NCI-H146 (cell line): Measurements from ENCODE around the gene ARHGAP26.

Source experiments
- DNase-seq: peaks from one replicate; lab custom pipeline; 2025; lab: John Stamatoyannopoulos, UW

Gene ARHGAP26

DNA sequence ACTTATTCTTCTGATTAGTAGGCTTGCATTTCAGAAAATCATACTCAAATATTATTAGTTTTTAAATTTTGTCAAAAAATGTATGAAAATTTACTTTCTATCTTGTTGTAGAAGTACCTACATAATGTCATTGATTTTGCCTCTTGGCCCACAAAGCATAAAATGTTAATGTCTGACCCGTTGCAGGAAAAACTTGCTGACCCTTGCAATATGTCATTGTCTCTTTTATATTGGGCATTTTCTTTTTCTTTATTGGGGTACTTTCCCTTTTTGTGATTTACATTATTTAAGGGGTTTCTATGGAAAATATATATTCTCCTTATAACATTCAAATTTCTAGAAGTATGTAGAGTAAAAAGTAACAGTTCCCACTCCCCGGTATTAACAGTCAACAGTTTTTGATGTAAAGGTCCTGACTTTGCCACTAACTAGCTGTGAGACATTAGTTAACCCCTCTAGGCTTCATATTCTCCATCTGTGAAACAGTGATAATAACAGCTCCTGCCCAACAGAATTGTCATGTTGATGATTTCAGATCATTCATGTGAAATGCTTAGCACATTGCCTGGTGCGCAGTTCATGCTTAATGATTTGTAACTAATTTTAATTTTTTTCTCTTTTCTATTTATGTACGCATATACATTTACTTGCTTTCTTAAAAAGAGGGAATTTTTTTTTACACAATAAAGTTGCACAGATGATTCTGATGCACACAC lies 243.2 kb downstream of the ARHGAP26 start:
- DNase-seq, result no peak

DNA sequence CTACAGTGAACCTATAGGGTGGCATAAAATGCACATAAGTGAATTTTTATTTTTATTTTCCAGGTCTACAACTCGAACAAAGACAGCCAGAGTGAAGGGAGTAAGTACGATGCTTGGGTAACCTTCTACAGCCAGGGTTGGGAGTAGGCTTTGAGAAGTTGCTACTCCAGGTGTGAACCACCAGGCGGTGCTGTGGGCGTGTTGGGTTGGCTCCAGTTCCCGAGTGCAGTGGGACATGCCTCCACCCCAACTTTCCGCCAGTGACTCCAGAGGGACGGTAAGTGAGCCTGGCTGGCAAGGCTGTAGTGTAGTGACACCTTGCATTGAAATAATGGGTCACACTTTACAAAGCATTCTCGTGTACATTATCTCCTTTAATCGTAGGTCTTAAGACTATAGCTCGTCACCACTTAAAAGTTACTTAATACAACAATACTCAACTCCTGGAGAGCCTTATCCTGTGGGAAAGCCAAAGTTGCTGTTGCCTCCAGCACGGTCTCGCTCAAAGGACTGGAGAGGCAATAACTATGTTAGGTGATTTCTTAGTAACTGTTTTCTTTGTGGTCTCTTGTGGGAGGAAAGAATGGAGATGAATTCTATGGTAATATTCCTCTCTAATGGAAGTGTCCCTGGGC lies 244.0 kb downstream of the ARHGAP26 start:
- DNase-seq, result peak; percentile 6

DNA sequence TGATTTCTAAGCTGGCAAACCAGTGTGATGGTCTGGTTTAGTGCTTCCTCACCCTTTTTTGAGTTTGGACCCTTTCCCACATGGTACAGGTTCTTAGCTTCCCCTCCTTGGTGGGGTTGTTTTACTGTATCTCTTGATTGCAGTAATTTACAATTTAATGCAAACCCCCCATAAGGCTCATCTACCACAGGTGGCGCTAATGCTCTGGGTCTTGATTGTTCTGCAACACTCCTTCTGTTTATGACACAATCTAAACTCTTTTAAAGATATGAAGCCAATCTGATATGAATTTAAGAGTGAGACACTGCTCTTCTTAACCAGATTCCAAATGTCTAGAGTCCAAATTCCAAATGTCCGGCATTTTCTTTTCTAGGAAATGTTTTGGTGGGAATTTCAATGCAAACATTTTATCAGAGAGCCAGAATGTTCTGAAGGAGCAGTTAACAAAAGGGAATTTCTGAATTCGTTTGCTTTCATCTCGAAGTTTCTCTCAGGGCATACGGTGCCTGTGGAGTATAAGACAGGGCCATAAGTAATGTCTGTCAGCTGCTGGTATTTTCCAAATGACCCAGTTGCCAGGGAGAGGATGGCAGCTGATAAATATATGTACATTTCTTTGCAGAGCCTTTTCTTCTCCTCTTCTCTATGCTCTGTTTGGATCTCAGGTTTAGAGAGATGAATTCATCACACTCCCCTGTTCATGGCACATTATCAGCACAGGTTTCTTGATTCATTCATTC lies 246.8 kb downstream of the ARHGAP26 start:
- peak; percentile 24 for DNase-seq

DNA sequence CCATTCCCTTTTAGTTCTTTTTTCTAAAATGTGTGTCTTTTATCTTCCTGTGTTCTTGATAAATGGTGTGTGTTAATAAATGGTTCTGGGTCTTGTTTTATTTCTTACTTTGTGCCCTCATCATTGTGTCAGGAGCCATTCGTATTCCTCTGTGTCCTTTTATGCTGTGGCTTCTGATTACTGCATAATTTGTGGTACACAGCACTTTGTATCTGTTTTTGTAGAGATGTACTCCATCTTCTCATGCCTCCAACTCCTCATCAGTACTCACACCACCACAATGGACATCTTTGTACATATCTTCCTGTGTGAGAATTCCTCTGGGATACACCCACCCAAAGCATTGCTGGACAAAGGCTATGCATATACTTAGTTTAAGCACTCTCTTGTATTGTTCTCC lies 247.4 kb downstream of the ARHGAP26 start:
- no peak for DNase-seq

DNA sequence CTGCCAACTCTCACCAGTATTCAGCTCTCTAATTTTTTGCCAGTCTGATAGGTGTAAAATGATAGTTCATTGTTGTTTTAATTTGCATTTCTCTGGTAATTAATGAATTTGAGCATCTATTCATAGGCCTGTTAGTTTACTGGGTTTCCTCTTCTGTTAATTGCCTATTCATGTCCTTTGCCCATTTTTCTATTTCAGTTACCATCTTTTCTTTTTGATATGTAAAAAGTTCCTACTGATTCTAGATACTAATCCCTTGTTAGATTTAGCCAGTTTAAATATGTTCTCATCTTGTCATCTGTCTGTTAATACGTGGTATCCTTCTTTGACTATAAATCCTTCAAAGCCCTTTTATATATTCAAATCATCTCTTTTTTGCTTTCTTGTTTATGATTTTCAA lies 247.8 kb downstream of the ARHGAP26 start:
- DNase-seq, result no peak

DNA sequence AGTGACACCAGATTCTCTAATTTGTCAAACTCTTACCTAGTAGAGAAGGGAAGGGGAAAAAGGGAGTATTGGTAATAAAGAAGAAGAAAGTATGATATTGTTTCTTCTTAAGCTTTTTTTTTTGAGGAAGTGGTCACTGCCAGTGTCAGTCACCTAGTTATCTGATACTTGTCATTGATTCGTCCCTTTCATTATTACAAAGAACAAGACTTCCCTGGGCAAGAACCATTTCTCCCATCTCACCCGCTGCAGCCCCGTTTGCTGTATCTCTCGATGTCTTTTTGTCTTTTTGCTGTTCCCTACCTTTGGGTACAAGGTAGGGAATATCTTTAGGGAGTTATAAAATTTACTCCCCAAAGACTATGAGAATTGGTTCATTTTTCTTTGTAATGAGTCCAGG lies 249.0 kb downstream of the ARHGAP26 start:
- no peak for DNase-seq

DNA sequence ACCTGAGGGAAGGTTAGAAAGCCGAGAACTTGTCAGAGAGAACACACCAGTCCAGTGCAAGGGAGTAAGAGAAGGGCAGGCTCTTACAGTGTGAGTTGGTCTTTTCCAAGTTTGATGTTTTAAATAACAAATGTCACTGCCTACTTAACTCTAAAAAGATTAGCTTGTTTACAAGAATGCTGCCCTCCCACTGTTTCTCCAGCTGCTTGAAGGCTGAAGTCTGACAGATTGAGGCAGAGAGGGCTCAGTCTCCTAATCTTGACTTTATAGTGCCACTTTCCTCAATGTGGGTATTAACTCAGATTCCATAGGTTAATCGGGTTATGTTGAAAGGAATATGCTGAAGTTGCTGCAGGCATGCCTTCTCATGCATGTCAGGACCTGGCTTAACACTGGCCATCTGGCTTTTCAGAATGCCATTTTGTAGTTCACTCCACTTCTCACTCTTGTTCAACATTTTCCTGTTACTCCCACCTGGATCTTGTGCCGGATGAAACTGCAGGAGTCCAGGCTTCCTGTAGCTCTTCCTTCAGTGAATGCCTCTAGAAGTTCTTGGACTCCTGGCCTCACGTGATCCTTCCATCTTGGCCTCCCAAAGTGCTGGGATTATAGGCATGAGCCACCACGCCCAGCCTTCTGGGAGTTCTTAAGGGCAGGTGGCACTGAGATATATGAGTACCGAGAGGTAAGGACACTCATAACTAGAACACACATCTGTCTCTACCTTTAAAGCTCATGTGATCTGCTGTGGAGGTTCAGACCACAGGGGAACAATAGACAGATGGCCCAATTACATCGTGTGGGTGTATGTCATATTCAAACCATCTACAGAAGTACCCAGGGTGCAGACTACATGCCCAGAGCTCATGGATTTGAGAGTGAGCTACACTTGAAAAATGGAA lies 249.7 kb downstream of the ARHGAP26 start:
- no peak for DNase-seq

DNA sequence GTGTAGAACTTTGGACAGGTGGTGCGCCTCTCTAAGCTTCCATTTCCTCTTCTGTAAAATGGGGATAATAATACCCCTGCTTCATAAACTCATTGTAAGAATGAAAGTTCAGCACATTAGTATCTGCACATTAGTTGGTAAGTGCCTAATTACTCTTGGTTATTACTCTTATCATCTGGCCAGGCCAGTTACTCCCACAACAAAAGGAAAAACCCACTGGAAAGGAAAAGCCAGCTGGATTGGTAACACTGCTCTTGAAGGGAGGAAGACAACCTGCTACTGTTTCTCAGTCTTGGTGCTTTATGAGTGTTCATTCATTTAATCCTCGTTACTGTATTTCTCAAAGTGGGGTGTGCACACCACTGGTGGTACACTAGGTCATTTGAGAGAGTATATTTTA lies 251.4 kb downstream of the ARHGAP26 start:
- no peak for DNase-seq

DNA sequence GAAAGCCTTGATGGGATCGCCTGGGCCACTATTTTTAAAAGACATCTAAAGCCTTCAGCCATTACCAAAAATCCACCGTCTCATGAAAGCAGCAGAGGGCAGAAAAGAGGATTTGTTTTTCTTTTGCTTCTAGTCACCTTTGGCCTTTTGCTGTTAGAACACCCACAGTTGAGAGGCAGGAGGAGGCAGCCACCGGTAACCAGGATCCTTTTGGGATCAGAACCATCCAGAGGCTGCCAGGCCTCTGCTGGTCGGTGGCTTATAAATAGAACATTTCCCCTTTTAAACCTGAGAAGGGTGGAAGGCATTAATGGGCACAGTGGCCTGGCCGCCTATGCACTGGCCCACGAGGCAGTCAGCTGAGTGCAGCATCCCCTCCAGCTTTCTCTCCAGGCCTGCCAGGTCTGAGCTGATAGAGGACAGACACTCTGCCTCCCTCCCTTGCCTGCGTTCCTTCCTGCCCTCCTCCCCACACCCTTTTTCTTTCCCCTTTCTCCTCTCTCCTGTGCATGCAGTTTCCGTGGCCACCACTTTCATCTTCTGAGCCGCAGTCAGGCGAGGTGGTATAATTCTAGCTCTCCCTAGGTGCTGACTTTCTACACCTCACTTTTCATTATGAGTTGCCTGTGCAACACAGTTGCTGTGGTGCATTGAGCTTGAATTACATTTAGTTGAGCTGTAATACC lies 253.4 kb downstream of the ARHGAP26 start:
- DNase-seq, result no peak

DNA sequence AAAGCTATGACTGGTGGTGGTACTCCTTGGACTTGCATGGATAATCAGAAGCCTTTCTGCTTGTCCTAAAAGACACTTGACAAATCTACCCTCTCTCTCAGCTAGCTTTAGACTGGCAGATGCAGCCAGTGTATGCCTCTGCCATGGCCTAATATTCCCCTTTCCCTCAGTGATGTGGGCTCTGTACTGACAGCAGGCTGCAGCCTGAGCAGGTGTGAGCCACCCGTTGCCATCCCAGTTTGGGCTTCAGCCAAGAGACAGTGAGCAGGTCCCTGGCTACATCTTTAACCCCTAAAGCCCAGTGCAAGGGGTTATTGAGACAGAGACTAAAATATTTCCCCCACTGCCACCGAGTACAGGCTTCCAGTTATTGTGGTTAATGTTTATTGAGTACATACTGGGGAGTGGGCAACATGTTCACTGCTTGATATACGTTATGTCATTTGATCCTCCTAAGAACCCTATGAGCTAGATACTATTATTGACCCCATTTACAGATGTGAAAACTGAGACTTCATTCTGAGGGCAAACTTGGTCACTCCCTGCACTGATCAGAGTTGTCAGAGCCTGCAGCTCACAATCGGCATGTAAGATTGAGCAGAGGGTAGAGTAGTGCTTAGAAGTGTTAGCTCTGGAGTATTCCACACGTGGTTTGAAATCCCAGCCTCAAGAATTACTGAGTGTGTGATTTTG lies 254.2 kb downstream of the ARHGAP26 start:
- peak; percentile 18 for DNase-seq

DNA sequence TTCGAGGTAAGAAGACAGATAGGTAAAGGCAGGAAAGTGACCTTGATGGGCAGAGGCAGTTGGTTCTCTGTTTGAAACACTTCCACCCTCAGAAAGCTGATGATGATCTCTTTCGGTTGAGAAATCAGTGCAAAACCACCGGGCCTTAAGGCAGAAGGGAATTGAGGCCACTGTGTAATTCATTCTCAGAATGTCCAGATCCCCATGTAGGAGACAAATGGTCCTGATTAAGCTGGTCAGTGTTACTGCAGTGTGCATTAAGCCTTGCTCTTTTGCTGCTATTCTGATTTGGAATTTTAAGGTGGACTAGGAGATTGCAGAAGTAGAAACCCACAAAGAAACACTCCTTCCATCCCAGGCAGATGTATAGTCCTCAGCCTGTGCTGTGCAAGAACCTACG lies 255.2 kb downstream of the ARHGAP26 start:
- no peak for DNase-seq

DNA sequence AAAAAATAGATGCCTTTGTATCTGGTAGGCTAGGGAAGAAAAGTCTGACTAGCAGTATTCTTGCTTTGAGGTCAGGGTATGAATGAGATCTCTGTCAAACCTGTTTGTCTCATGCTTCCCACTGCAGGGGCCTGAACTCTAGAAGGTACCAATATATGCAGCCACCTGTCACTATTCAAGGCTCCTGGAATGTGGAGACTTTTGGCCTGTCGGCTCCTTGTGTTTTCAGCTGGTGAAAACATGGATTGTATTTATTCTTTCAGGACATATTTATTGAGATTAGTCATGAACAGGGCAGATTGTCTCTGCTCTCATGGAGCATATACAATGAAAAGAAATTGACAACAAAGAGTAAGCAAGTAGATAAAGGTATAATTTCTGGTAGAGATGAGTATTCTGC lies 255.8 kb downstream of the ARHGAP26 start:
- no peak for DNase-seq

DNA sequence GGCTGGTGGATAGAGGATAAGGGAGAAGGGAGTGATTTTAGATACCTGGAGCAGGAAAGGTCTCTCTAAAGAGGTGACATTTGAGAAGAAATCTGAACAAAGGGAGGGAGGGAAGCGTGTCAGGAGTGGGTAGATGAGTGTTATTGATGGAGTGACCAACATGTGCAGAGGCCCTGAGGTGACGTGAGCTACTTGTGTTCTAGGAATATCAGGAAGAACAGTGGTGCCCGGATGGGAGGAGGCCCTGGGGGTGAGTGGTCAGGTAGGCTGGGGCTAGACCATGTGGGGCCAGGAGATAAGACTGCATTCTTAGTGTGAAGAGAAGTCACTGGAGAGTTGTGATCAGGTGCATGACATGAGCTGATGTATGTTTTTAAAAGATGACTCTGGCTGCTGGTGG lies 256.2 kb downstream of the ARHGAP26 start:
- DNase-seq, result no peak

DNA sequence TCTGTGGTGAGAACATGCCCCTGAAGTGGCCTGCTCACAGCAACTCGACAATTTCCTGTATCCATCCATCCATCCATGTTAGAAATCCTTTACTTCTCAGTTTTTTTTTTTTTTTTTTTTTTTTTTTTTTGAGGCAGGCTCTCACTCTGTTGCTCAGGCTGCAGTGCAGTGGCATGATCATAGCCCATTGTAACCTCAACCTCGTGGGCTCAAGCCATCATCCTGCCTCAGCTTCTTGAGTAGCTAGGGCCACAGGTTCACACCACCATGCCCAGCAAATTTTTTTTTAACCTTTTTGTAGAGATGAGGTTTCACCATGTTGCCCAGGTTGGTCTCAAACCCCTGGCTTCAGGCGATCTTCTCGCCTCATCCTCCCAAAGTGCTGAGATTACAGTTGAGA lies 259.1 kb downstream of the ARHGAP26 start:
- DNase-seq, result no peak

DNA sequence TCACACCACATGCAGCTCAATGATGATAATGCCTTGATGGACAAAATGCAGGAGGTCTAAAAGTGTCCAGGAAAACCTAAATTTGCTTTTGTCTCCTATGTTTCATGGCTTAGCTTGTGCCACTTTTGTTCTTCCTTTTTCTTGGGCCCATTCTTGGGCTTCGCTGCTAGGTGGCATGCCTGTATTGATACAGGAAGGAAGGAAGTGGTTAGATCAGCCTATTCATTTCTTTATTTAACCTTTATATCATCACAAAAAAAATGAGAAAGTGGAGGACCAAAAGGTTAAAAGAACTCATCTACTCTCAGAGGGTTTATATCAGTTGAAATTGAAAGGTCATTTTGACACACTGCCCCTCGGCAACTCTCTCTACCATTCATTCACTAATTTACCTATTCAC lies 260.2 kb downstream of the ARHGAP26 start:
- no peak for DNase-seq

DNA sequence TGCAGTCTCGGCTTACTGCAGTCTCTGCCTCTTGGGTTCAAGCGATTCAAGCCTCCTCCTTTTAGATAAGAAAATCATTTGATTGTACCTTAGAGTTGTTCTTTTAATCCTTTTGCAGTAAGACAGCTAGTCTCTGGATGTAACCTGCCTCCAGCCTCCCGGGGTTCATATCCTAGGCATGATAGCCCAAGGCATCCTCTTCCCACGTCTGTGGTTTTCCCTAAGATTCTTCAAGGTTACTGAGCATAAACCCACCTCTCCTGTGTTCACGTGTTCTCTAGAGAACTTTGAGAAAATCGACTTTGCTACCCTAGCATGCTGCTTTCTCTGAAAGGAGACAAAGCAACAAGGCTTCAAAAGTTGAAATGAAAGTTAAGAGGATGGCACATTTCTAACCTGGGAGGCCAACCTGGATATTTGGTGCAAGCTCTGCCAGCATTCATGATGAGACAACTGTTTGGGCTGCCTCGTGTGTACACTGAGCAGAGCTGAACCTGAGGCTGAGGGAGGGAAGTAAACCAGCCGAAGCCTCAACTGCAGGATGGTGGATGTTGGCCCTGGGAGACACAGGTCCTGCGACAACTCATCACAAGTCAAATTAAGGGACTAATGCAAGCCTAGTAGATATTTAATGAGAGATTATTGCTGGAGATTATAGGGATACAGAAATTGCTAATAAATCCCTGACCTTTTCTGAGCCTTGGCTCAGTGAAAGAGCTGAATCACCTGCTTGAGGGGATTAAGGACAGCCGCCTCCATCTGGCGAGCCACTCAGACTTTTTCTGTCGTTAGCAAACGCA lies 261.8 kb downstream of the ARHGAP26 start:
- DNase-seq, result no peak

DNA sequence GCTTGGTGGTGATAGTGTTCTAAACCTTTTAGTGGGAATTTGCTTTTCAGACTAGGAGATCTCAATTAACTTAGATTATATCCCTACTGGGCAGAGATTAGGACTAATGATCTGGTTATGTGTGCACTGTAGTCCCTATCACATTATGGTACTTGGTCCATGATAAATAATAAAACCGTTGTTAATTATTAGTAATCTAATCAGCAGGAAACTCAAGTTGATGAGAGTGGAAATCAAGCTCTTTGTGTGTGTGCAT lies 262.3 kb downstream of the ARHGAP26 start:
- DNase-seq, result no peak

DNA sequence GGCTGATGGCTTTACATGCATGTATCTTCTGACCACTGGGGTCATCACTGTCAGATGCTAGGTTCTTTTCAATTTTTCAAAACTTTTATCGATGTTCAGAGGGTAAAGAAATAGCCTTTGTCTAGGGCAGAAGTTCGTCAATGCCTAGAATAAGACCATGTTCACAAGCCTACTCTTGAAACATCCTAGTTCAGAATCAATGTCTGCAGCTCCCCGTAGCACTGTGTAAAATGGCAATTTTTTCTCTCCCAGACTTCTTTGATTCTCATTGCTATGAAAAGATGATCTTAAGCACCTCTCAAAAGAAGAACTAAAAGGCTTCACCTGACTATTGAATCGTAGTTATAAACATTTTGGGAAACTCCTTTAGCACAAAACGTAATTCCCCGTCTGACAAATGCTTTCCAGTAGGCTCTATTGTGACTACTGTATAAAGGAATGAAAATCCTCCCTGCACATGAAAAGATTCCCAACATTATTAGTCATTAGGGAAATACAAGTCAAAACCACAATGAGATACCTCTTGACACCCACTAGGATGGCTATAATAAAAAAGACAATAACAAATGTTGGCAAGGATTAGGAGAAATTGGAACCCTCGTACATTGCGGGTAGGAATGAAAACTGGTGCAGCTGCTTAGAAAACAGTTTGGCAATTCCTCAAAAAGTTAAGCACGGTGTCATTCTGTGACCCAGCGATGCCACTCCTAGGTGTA lies 263.5 kb downstream of the ARHGAP26 start:
- DNase-seq, result no peak

DNA sequence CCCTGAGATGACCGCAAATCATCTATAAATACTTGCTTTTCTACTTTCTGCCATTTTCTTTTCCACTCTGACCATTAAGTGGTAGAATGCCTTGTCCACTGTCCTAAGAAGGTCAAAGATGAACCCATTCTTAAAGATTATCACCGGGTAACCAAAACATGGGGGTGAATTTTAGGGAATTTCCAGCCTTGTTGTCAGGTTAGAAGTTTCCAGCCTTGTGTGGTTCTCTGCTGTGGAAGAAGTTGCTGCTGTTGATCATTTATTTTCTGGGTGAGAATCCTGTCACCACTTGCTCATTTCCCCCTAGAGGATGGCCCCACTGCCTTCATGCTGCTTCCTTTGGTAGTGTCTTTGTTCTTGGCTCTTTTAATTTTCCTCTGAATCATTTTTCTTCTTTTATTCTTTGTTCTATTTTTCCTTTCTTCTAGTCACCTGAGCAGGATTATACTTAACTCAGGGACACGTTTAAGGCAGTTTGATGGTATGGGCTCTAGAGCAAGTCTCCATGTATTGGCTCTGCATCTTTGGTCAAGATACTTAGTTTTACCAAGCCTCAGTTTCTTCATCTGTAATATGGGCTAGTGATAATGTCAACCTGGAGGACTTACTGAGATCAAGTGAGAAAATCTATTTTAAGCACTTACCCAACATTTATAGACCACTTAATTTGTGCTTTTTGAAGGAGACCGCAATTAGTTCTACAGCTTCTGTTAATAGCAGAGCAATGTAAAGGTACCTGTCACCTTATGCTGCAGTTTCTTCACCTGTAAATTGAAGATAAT lies 266.2 kb downstream of the ARHGAP26 start:
- DNase-seq, result no peak
